ENCODE measurements around the gene ACOT6. TPM values are rescaled to one million over a fixed set of nuclear protein-coding genes. Genes with fewer than 3 reads are reported as not detected.

ACOT6 gene
- total and polyA plus RNA-seq, 9 of the 15 experiments (the other 6 are each of a cell fraction or from before 2014, with no cell fraction given), result not detected

DNA sequence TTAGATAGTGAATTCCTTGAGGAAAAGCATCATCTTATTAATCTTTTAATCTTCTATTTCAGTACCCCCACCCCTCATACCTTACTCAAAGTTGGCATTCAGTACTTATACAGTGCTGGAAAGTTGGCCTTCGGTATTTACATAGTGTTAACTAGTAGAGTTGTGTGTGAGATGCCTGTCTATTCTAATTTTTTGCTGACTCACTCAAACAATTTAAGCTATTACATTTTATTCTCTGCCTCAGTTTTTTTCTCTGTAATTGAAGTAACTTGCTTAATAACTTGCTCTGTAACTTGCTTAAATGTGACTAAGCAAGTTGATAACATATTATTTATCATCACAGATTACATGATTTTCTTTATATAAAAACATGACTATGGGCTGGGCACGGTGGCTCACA, 52.8 kb downstream of the ACOT6 start:
- intact Hi-C loops (cut with micrococcal nuclease), result no loop called here
- ATAC-seq (no peak), FAIRE-seq (peak; percentile 6), DNase-seq (ENCODE audit: extremely low read depth in 1 of 4, low spot score in 3 of 4) (no peak)
- Histone ChIP-seq H2AFZ (ENCODE audit: low read depth, low read length) (no peak overlapping the region), H3K36me3 (ENCODE audit: control insufficient read depth, insufficient read depth, low read length) (no peaks in the 10 kb centered on the region), H3K9ac (ENCODE audit: insufficient read depth in 1 of 2, low read depth in 2 of 2, low read length in 2 of 2) (no peak overlapping the region), H4K20me1 (replicated peaks; ENCODE audit: control insufficient read depth, insufficient read depth, low read length) (no peaks in the 10 kb centered on the region), H3K4me2 (ENCODE audit: insufficient read depth, low read length) (no peak overlapping the region), H3K9me1 (ENCODE audit: control insufficient read depth, insufficient read depth, low read length) (no peaks in the 10 kb centered on the region), H3K27me3 (ENCODE audit: control insufficient read depth in 2 of 2, insufficient read depth in 2 of 2, low read length in 2 of 2) (no peaks in the 10 kb centered on the region), H3K27ac (ENCODE audit: extremely low read depth, low read depth, low read length) (no peak overlapping the region), H3K9me3 (replicated peaks; ENCODE audit: control insufficient read depth, insufficient read depth, low read depth, low read length) (no peaks in the 10 kb centered on the region), H3K4me1 (replicated peaks in 1 of 2; ENCODE audit: control insufficient read depth in 2 of 2, insufficient read depth in 2 of 2, low read length in 2 of 2) (peaks cover 0 to 4% of the 10 kb centered on the region in 2 experiments; a peak in 2 of 5 replicates), H3K79me2 (ENCODE audit: control insufficient read depth, insufficient read depth, low read length) (no peaks in the 10 kb centered on the region), H3K4me3 (no peak overlapping the region)
- in situ Hi-C loops (cut with MboI), result no loop called here
- TF ChIP-seq STAG1 (CRISPR knock-in tag; IDR thresholded peaks at IDR 0.05; ENCODE audit: borderline replicate concordance) (no peak), NFE2L1 (tag; IDR thresholded peaks at IDR 0.05; ENCODE audit: borderline replicate concordance, low read depth) (peak; percentile 40; the same call in 1 of the 2 replicates), MAFF (IDR thresholded peaks at IDR 0.05; ENCODE audit: low read length) (peak; percentile 71), OTX1 (CRISPR knock-in tag; IDR thresholded peaks at IDR 0.05) (no peak), NFE2 (IDR thresholded peaks at IDR 0.05; ENCODE audit: low read depth) (0 out of 2 replicates have a peak, but pooled peaks have one; percentile 50), ZNF316 (IDR thresholded peaks at IDR 0.05) (peak; percentile 91), C11orf30 (IDR thresholded peaks at IDR 0.05; ENCODE audit: low read depth) (peak; percentile 84), MAFG (tag; conservative IDR thresholded peaks at IDR 0.05) (peak; percentile 77), MAFK (IDR thresholded peaks at IDR 0.05; ENCODE audit: low read length) (peak; percentile 68; the same call in 1 of the 2 replicates)
- TF ChIP-seq, protein P1, sequence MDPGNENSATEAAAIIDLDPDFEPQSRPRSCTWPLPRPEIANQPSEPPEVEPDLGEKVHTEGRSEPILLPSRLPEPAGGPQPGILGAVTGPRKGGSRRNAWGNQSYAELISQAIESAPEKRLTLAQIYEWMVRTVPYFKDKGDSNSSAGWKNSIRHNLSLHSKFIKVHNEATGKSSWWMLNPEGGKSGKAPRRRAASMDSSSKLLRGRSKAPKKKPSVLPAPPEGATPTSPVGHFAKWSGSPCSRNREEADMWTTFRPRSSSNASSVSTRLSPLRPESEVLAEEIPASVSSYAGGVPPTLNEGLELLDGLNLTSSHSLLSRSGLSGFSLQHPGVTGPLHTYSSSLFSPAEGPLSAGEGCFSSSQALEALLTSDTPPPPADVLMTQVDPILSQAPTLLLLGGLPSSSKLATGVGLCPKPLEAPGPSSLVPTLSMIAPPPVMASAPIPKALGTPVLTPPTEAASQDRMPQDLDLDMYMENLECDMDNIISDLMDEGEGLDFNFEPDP (CRISPR knock-in tag; IDR thresholded peaks at IDR 0.05), result no peak
- ChIA-PET CTCF (ENCODE audit: low intra/inter-chr PET ratio) (no interaction called here), POLR2A (interaction anchor here (0.6 to 0.7 kb wide), 2 partner anchors 1055 to 1218 kb away, joined by 3 to 4 read pairs; no protein-coding TSS in a partner anchor)
- WGBS (ENCODE audit: insufficient coverage, low coverage, missing lambda C conversion rate), result 71% methylated on average over 2 of the region's 2 CpGs
- no TSS peak for BruUV-seq (replicated peaks)
